WTC11 (cell line): ENCODE measurements around the gene KCNK3.

Experiments used
- ATF3 ChIP-seq: sonication (generic); formaldehyde crosslinking; conservative IDR thresholded peaks from 2 replicates; pipeline ENCODE4 v1.8.1; 2022; ENCODE audit warnings: mild to moderate bottlenecking, missing genetic modification reagents
- CTCF ChIP-seq: fragments of 200-600 bp; IDR thresholded peaks from 2 replicates; pipeline ENCODE4 v1.8.0; 2022; ENCODE audit warnings: antibody characterized with exemption
- HMGXB4 ChIP-seq: sonication (generic); formaldehyde crosslinking; IDR thresholded peaks from 2 replicates; pipeline ENCODE4 v1.8.1; 2023; ENCODE audit warnings: mild to moderate bottlenecking, moderate library complexity, missing genetic modification reagents
- MAX ChIP-seq: sonication (generic); formaldehyde crosslinking; IDR thresholded peaks from 2 replicates; pipeline ENCODE4 v1.8.0; 2022; ENCODE audit warnings: mild to moderate bottlenecking, missing genetic modification reagents
- RELA ChIP-seq: sonication (generic); formaldehyde crosslinking; IDR thresholded peaks from 2 replicates; pipeline ENCODE4 v1.8.1; 2022; ENCODE audit warnings: missing genetic modification reagents, mild to moderate bottlenecking, borderline replicate concordance
- USF2 ChIP-seq: sonication (generic); formaldehyde crosslinking; IDR thresholded peaks from 2 replicates; pipeline ENCODE4 v1.8.1; 2023; ENCODE audit warnings: mild to moderate bottlenecking, missing genetic modification reagents, moderate library complexity
- ZMAT4 ChIP-seq: fragments of 250-450 bp; sonication (Bioruptor Pico); IDR thresholded peaks from 2 replicates; pipeline ENCODE4 v1.9.0; 2021; ENCODE audit warnings: mild to moderate bottlenecking
- ZNF138 ChIP-seq: sonication (generic); formaldehyde crosslinking; conservative IDR thresholded peaks from 2 replicates; pipeline ENCODE4 v1.8.1; 2022; ENCODE audit warnings: mild to moderate bottlenecking, moderate library complexity, missing genetic modification reagents
- ZSCAN18 ChIP-seq: fragments of 250-450 bp; sonication (Bioruptor Pico); IDR thresholded peaks from 2 replicates; pipeline ENCODE4 v2.1.2; 2022; ENCODE audit warnings: mild to moderate bottlenecking, moderate library complexity

- TF ChIP-seq CTCF: no peak
- no peak for TF ChIP-seq HMGXB4
- no peak for TF ChIP-seq ZMAT4 (CRISPR knock-in tag)
- no peak for TF ChIP-seq ATF3 (CRISPR knock-in tag)
- no peak for TF ChIP-seq MAX (CRISPR knock-in tag)
- TF ChIP-seq ZSCAN18: no peak
- no peak for TF ChIP-seq USF2 (CRISPR knock-in tag)
- no peak for TF ChIP-seq ZNF138 (CRISPR knock-in tag)
- TF ChIP-seq RELA (CRISPR knock-in tag): no peak
Observed at GRCh38 chr2:26754539-26754938, 62.0 kb downstream of the KCNK3 start.
